Uterus (tissue), 2 donors: Measurements from ENCODE around the gene FAM25C.
"Not testable (repeated sequence)": the region's sequence is repeated elsewhere in the genome, so short reads cannot be mapped to it uniquely, and the experiment has no call there.

Experiments used
- CTCF ChIP-seq, 4 experiments: fragments of 200-600 bp in 2 of 4; fragments of 450-650 bp in 2 of 4; sonication (generic) in 2 of 4; IDR thresholded peaks; one replicate each; pipeline ENCODE4 v1.5.1; 2016 to 2019; ENCODE audit warnings: antibody characterized with exemption in 4 of 4, mild to moderate bottlenecking in 2 of 4, moderate library complexity in 1 of 4
- POLR2A ChIP-seq, 2 donors: fragments of 450-650 bp; IDR thresholded peaks; one replicate each; pipeline ENCODE4 v1.6.1; 2016; ENCODE audit warnings: antibody characterized with exemption in 2 of 2, mild to moderate bottlenecking in 1 of 2, moderate library complexity in 1 of 2

GRCh38 chr10:47947424-47947823, 52.2 kb downstream of the FAM25C start:
- not testable (repeated sequence) for TF ChIP-seq CTCF, POLR2A (IDR thresholded peaks at IDR 0.05)
